Loucy (cell line): ENCODE data around the gene CYTL1.

Source experiments
- CTCF ChIP-seq: fragments of 200-600 bp; sonication (generic); conservative IDR thresholded peaks from 2 replicates; pipeline ENCODE4 v1.5.1; 2014; ENCODE audit warnings: mild to moderate bottlenecking, antibody characterized with exemption, low read length
- EZH2phosphoT487 ChIP-seq: fragments of 200-600 bp; IDR thresholded peaks from 2 replicates; pipeline ENCODE4 v1.6.1; 2018; ENCODE audit warnings: antibody characterized with exemption, mild to moderate bottlenecking, moderate library complexity, borderline replicate concordance

- TF ChIP-seq CTCF (no peak), EZH2phosphoT487 (no peak)
Measured at GRCh38 chr4:5003918-5004317, 15.3 kb downstream of the CYTL1 start.
